Osteoblast (primary cell): ENCODE data around the gene PLEKHF1. TPM values are rescaled to one million over a fixed set of nuclear protein-coding genes. Genes with fewer than 3 reads are reported as not detected.
A peak's percentile ranks its signal among the peaks of the same experiment; 100 is the strongest.

ENCODE experiments used
- DNase-seq: peaks from one replicate; pipeline ENCODE4 v3.0.0; 2011; ENCODE audit warnings: low spot score, mixed read lengths; ENCODE audit not compliant: insufficient read length; ENCODE audit errors: missing footprints
- H2AFZ ChIP-seq: 2 replicates; pipeline ENCODE4 v1.6.0; 2011; ENCODE audit warnings: mild to moderate bottlenecking, low read length
- H3K27ac ChIP-seq: 2 replicates; pipeline ENCODE4 v1.5.1; 2011; ENCODE audit warnings: mild to moderate bottlenecking, low read depth, low read length, moderate library complexity
- H3K27me3 ChIP-seq: 2 replicates; pipeline ENCODE4 v1.6.0; 2012; ENCODE audit warnings: mild to moderate bottlenecking, control low read depth, inconsistent platforms, low read length, moderate library complexity; ENCODE audit not compliant: insufficient read depth
- H3K36me3 ChIP-seq: 2 replicates; pipeline ENCODE4 v1.5.1; 2011; ENCODE audit warnings: mild to moderate bottlenecking, low read length, control low read depth, moderate library complexity; ENCODE audit not compliant: insufficient read depth
- H3K4me1 ChIP-seq: 2 replicates; pipeline ENCODE4 v1.5.1; 2011; ENCODE audit warnings: mild to moderate bottlenecking, low read length, control low read depth, moderate library complexity; ENCODE audit not compliant: insufficient read depth
- H3K4me2 ChIP-seq: 2 replicates; pipeline ENCODE4 v1.6.0; 2011; ENCODE audit warnings: mild to moderate bottlenecking, low read length; ENCODE audit not compliant: insufficient read depth
- H3K4me3 ChIP-seq: fragments of 200-600 bp; sonication (generic); 3 replicates; pipeline ENCODE4 v1.5.1; 2012; ENCODE audit warnings: mild to moderate bottlenecking, low read length, inconsistent platforms; ENCODE audit not compliant: insufficient read depth
- H3K79me2 ChIP-seq: 2 replicates; pipeline ENCODE4 v1.6.0; 2012; ENCODE audit warnings: mild to moderate bottlenecking, low read length, control low read depth, inconsistent platforms; ENCODE audit not compliant: insufficient read depth
- H3K9me3 ChIP-seq: 2 replicates; pipeline ENCODE4 v1.5.1; 2011; ENCODE audit warnings: low read depth, low read length, control low read depth
- H4K20me1 ChIP-seq: 2 replicates; pipeline ENCODE4 v1.6.0; 2012; ENCODE audit warnings: mild to moderate bottlenecking, low read length, control low read depth; ENCODE audit not compliant: insufficient read depth
- total RNA-seq: library from RNA; depleted of rRNA; stranded (reverse); fragments of >200 nt; gene quantifications from 2 replicates; pipeline ENCODE4 v1.2.3, GENCODE V29; 2012
- TF ChIP-seq, protein P1 (sequence below): IDR thresholded peaks from 2 replicates; pipeline ENCODE4 v1.5.1; 2011; ENCODE audit warnings: mild to moderate bottlenecking, low read depth, low read length, moderate library complexity; ENCODE audit errors: extremely low read depth

PLEKHF1 gene
- total RNA-seq, 1 donor: 106 TPM

DNA sequence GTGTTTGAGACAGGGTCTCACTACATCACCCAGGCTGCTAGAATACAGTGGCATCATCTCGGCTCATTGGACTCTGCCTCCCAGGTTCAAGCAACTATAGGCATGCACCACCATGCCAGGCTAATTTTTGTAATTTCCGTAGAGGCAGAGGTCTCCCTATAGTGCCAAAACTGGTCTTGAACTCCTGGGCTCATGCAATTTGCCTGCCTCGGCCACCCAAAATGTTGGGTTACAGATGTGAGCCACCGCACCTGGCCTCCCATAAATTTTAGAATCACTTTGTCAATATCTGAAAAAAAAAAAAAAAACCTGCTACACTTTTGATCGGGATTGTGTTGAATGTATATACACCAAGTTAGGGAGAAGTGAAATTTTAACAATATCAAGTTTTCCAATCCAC is 11.9 kb upstream of the PLEKHF1 start:
- Histone ChIP-seq H3K36me3 (no peaks in the 10 kb centered on the region), H3K27me3 (peaks cover 2% of the 10 kb centered on the region), H3K9me3 (no peaks in the 10 kb centered on the region), H3K4me2 (no peak overlapping the region), H2AFZ (no peak overlapping the region), H3K4me1 (no peaks in the 10 kb centered on the region), H3K27ac (no peak overlapping the region), H3K79me2 (no peaks in the 10 kb centered on the region), H4K20me1 (no peaks in the 10 kb centered on the region), H3K4me3 (no peak overlapping the region)
- DNase-seq: no peak
- TF ChIP-seq, protein P1, sequence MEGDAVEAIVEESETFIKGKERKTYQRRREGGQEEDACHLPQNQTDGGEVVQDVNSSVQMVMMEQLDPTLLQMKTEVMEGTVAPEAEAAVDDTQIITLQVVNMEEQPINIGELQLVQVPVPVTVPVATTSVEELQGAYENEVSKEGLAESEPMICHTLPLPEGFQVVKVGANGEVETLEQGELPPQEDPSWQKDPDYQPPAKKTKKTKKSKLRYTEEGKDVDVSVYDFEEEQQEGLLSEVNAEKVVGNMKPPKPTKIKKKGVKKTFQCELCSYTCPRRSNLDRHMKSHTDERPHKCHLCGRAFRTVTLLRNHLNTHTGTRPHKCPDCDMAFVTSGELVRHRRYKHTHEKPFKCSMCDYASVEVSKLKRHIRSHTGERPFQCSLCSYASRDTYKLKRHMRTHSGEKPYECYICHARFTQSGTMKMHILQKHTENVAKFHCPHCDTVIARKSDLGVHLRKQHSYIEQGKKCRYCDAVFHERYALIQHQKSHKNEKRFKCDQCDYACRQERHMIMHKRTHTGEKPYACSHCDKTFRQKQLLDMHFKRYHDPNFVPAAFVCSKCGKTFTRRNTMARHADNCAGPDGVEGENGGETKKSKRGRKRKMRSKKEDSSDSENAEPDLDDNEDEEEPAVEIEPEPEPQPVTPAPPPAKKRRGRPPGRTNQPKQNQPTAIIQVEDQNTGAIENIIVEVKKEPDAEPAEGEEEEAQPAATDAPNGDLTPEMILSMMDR: no peak

DNA sequence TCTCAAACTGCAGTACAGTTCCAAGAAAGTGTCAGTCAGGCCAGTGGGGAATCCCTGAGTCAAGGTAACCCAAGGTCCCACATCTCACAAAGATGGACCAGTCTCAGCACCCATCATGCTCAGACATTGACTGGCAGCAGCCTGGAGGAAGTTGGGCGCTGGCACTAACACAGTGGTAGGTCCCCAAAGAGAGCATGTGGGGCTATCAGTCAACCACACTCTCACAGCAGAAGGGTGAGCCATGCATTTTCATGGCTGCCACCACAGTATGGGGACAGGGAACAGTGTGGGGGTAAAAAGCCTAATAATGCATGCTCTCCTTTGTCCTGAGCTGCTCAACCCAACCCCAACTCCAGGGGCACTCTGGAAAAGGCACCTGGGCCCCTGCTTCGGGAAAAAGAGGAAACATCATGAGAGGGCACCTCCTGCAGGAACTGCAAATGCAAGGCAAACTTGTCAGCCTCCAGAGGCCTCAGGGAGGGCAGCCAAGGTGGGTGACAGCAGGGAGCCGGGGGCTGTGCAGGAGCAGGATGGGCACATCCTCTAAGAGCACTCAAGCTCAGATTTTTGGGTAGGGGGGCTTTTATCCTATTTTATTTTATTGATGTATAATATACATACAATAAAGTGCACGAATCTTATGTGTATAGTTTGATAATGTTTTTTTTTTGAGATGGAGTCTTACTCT is 9.5 kb upstream of the PLEKHF1 start:
- Histone ChIP-seq H2AFZ (no peak overlapping the region), H3K4me2 (no peak overlapping the region), H3K79me2 (no peaks in the 10 kb centered on the region), H3K9me3 (no peaks in the 10 kb centered on the region), H4K20me1 (no peaks in the 10 kb centered on the region), H3K27ac (no peak overlapping the region), H3K4me3 (no peak overlapping the region), H3K4me1 (peaks cover 2% of the 10 kb centered on the region), H3K27me3 (peaks cover 2% of the 10 kb centered on the region), H3K36me3 (no peaks in the 10 kb centered on the region)
- DNase-seq: no peak
- TF ChIP-seq, protein P1: no peak

DNA sequence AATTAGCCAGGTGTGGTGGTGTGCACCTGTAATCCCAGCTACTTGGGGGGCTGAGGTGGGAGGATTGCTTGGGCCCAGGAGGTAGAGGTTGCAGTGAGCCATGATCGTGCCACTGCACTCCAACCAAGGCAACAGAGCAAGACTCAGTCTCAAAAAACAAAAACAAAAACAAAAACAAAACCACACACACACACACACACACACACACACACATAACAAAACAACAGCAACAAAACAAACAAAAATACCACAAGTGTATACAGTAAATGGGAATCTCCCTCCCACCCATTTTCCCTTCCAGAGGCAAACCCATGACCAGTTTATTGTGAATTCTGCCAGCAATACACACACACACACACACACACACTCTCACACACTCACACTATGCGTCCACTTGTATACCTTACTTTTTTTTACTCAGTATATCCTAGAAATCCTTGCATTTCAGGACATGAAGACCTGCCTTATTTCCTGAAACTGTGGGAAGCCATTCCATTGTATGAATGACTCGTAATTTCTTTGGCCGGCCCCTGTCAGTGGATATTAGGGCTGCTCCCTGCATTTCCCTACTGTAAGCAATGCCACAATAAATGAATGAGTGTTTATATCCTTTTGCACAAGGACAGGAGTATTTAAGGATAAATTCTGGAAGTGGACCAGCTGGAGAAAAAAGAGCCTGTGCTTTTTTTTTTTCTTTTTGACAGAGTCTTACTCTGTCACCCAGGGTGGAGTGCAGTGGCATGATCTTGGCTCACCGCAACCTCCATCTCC is 6.9 kb upstream of the PLEKHF1 start:
- Histone ChIP-seq H3K27me3 (no peaks in the 10 kb centered on the region), H4K20me1 (no peaks in the 10 kb centered on the region), H3K9me3 (no peaks in the 10 kb centered on the region), H3K27ac (no peak overlapping the region), H2AFZ (no peak overlapping the region), H3K4me3 (no peak overlapping the region), H3K79me2 (no peaks in the 10 kb centered on the region), H3K4me2 (no peak overlapping the region), H3K36me3 (no peaks in the 10 kb centered on the region), H3K4me1 (peaks cover 27% of the 10 kb centered on the region)
- TF ChIP-seq, protein P1: no peak
- no peak for DNase-seq

DNA sequence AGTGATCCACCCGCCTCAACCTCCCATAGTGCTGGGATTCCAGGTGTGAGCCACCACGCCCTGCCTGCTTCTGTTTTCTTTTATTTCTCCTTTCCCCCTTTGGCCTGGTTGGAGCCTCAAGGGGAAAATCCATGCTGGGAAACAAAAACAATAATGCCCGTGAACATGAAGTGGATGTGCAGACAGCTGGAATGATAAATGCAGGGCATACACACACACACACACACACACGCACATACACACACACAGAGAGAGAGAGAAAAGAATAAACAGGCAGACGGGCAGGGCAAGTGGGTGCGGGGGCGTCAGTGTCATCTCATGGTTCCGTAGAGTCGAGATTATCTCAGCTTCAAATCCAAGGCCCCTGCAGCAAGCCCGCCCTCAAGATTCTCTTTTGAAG is 4.4 kb upstream of the PLEKHF1 start:
- Histone ChIP-seq H3K4me1 (peaks cover 45% of the 10 kb centered on the region), H4K20me1 (no peaks in the 10 kb centered on the region), H3K9me3 (no peaks in the 10 kb centered on the region), H3K36me3 (no peaks in the 10 kb centered on the region), H3K4me3 (no peak overlapping the region), H3K27ac (peak overlapping the region; percentile 99), H2AFZ (no peak overlapping the region), H3K4me2 (no peak overlapping the region), H3K79me2 (peaks cover 6% of the 10 kb centered on the region), H3K27me3 (no peaks in the 10 kb centered on the region)
- no peak for DNase-seq
- TF ChIP-seq, protein P1: no peak
